Measurements from ENCODE around the gene LRBA.
"Not testable (repeated sequence)": the region's sequence is repeated elsewhere in the genome, so short reads cannot be mapped to it uniquely, and the experiment has no call there.

The LRBA gene

GRCh38 chr4:150562751-150563150 lies 452.3 kb downstream of the LRBA start:
- DNase-seq (ENCODE audit: low spot score) = no peak

GRCh38 chr4:150562250-150562649 lies 452.8 kb downstream of the LRBA start:
- DNase-seq (ENCODE audit: low spot score) = no peak

- DNase-seq (ENCODE audit: low spot score) = no peak
These were observed 453.8 kb downstream of the LRBA start for GRCh38 chr4:150561143-150561737.

GRCh38 chr4:150557811-150558210 lies 457.3 kb downstream of the LRBA start:
- DNase-seq (ENCODE audit: low spot score) = not testable (repeated sequence)

- DNase-seq (ENCODE audit: low spot score) = no peak
These were observed 467.8 kb downstream of the LRBA start for GRCh38 chr4:150547154-150547838.

- DNase-seq (ENCODE audit: low spot score) = no peak
These were observed 468.8 kb downstream of the LRBA start for GRCh38 chr4:150546286-150546685.

GRCh38 chr4:150543042-150543441 lies 472.0 kb downstream of the LRBA start:
- no peak for DNase-seq (ENCODE audit: low spot score)

GRCh38 chr4:150541681-150542080 lies 473.4 kb downstream of the LRBA start:
- no peak for DNase-seq (ENCODE audit: low spot score)

GRCh38 chr4:150540959-150541360 lies 474.1 kb downstream of the LRBA start:
- no peak for DNase-seq (ENCODE audit: low spot score)

GRCh38 chr4:150540536-150540935 lies 474.5 kb downstream of the LRBA start:
- DNase-seq (ENCODE audit: low spot score) = no peak

- not testable (repeated sequence) for DNase-seq (ENCODE audit: low spot score)
These were observed 477.2 kb downstream of the LRBA start for GRCh38 chr4:150537911-150538310.

- DNase-seq (ENCODE audit: low spot score) = no peak
These were observed 480.3 kb downstream of the LRBA start for GRCh38 chr4:150534818-150535217.

- DNase-seq (ENCODE audit: low spot score) = no peak
These were observed 481.4 kb downstream of the LRBA start for GRCh38 chr4:150533673-150534072.

GRCh38 chr4:150525321-150525868 lies 489.7 kb downstream of the LRBA start:
- DNase-seq (ENCODE audit: low spot score) = no peak

GRCh38 chr4:150518559-150518958 lies 496.5 kb downstream of the LRBA start:
- peak; percentile 12 for DNase-seq (ENCODE audit: low spot score)

GRCh38 chr4:150515135-150515534 lies 499.9 kb downstream of the LRBA start:
- no peak for DNase-seq (ENCODE audit: low spot score)

- DNase-seq (ENCODE audit: low spot score) = no peak
These were observed 500.4 kb downstream of the LRBA start for GRCh38 chr4:150514709-150515108.

GRCh38 chr4:150510176-150510865 lies 504.8 kb downstream of the LRBA start:
- DNase-seq (ENCODE audit: low spot score) = peak; percentile 66

- DNase-seq (ENCODE audit: low spot score) = not testable (repeated sequence)
These were observed 507.4 kb downstream of the LRBA start for GRCh38 chr4:150507656-150508055.

- peak; percentile 9 for DNase-seq (ENCODE audit: low spot score)
These were observed 513.1 kb downstream of the LRBA start for GRCh38 chr4:150501983-150502382.

- DNase-seq (ENCODE audit: low spot score) = peak; percentile 59
These were observed 513.9 kb downstream of the LRBA start for GRCh38 chr4:150501009-150501727.

GRCh38 chr4:150497612-150498011 lies 517.5 kb downstream of the LRBA start:
- no peak for DNase-seq (ENCODE audit: low spot score)
